Nucleus accumbens (tissue), 56 donors: Measurements from ENCODE around the gene RTN4RL2.

ENCODE experiments used
- DNase-seq, 56 donors: peaks; one replicate each; lab custom pipeline; 2025; lab: John Stamatoyannopoulos, UW

Gene RTN4RL2

GRCh38 chr11:57460022-57460757, at the start of gene RTN4RL2:
Gene RTN4RL2 (plus strand): TSS chr11:57460528. CDS start chr11:57460866, 338 bp downstream.
- peak in 1 of 56 donors; percentile 14 for DNase-seq

GRCh38 chr11:57413681-57414080, 46.6 kb upstream of the RTN4RL2 start:
- no peak for DNase-seq

GRCh38 chr11:57414612-57415212, 45.6 kb upstream of the RTN4RL2 start:
- DNase-seq, result no peak

GRCh38 chr11:57416436-57416835, 43.9 kb upstream of the RTN4RL2 start:
- DNase-seq, result no peak

- DNase-seq, result no peak
Observed at GRCh38 chr11:57417056-57417455, 43.3 kb upstream of the RTN4RL2 start.

- no peak for DNase-seq
Observed at GRCh38 chr11:57418131-57418530, 42.2 kb upstream of the RTN4RL2 start.

GRCh38 chr11:57419146-57419545, 41.2 kb upstream of the RTN4RL2 start:
- no peak for DNase-seq

- DNase-seq, result no peak
Observed at GRCh38 chr11:57421066-57421465, 39.3 kb upstream of the RTN4RL2 start.

- no peak for DNase-seq
Observed at GRCh38 chr11:57421805-57422204, 38.5 kb upstream of the RTN4RL2 start.

- no peak for DNase-seq
Observed at GRCh38 chr11:57422669-57423068, 37.7 kb upstream of the RTN4RL2 start.

GRCh38 chr11:57424137-57424791, 36.1 kb upstream of the RTN4RL2 start:
- DNase-seq, result no peak

GRCh38 chr11:57424792-57425564, 35.4 kb upstream of the RTN4RL2 start:
- peak in 6 of 56 donors; percentile 5 to 25 (median 8) for DNase-seq

- DNase-seq, result peak in 11 of 56 donors; percentile 4 to 52 (median 10)
Observed at GRCh38 chr11:57425565-57426438, 34.5 kb upstream of the RTN4RL2 start.

GRCh38 chr11:57426439-57426928, 33.8 kb upstream of the RTN4RL2 start:
- DNase-seq, result no peak

GRCh38 chr11:57426929-57427726, 33.2 kb upstream of the RTN4RL2 start, which contains the start of gene SLC43A3:
Gene SLC43A3 (minus strand): TSS chr11:57427121. CDS start chr11:57426172, 949 bp downstream.
- DNase-seq, result peak in 36 of 56 donors; percentile 4 to 63 (median 24)

- DNase-seq, result peak in 34 of 56 donors; percentile 2 to 55 (median 26)
Observed at GRCh38 chr11:57427727-57428082, 32.6 kb upstream of the RTN4RL2 start.

- DNase-seq, result no peak
Observed at GRCh38 chr11:57428643-57429042, 31.7 kb upstream of the RTN4RL2 start.

- DNase-seq, result no peak
Observed at GRCh38 chr11:57429946-57430345, 30.4 kb upstream of the RTN4RL2 start.

- no peak for DNase-seq
Observed at GRCh38 chr11:57430952-57431351, 29.4 kb upstream of the RTN4RL2 start.
